Mucosa of rectum (tissue), 2 donors: ENCODE results near the gene ZNF516.

ENCODE experiments used
- H3K27ac ChIP-seq, 2 donors: one replicate each; pipeline ENCODE4 v1.7.0; 2013; ENCODE audit warnings: inconsistent platforms in 2 of 2, low read depth in 2 of 2, low read length in 2 of 2
- H3K27me3 ChIP-seq, 2 donors: one replicate each; pipeline ENCODE4 v1.7.0; 2013; ENCODE audit warnings: low read length in 2 of 2; ENCODE audit not compliant: control insufficient read depth in 2 of 2, insufficient read depth in 2 of 2
- H3K36me3 ChIP-seq, 2 donors: one replicate each; pipeline ENCODE4 v1.7.0; 2013; ENCODE audit warnings: low read length in 2 of 2; ENCODE audit not compliant: control insufficient read depth in 2 of 2, insufficient read depth in 2 of 2
- H3K4me1 ChIP-seq, 2 donors: one replicate each; pipeline ENCODE4 v1.7.0; 2013; ENCODE audit warnings: low read length in 2 of 2, mild to moderate bottlenecking in 1 of 2; ENCODE audit not compliant: control insufficient read depth in 2 of 2, insufficient read depth in 2 of 2
- H3K4me3 ChIP-seq, 2 donors: one replicate each; pipeline ENCODE4 v1.7.0; 2013; ENCODE audit warnings: low read length in 2 of 2
- H3K9ac ChIP-seq, 2 donors: one replicate each; pipeline ENCODE4 v1.7.0; 2013; ENCODE audit warnings: low read length in 2 of 2, low read depth in 1 of 2, mild to moderate bottlenecking in 1 of 2
- H3K9me3 ChIP-seq, 2 donors: one replicate each; pipeline ENCODE4 v1.7.0; 2013; ENCODE audit warnings: low read length in 2 of 2; ENCODE audit not compliant: control insufficient read depth in 2 of 2
- donor health status: healthy.
- donor health status: Normal muscosa, but diverticular disease.

ZNF516 gene

GRCh38 chr18:76441668-76442412 lies 53.2 kb downstream of the ZNF516 start:
- H3K4me3 ChIP-seq, result no peak overlapping the region

GRCh38 chr18:76441002-76441667 lies 53.9 kb downstream of the ZNF516 start:
- peaks cover 8 to 12% of the 10 kb centered on the region in 2 donors for H3K4me1 ChIP-seq
- H3K27me3 ChIP-seq, result no peaks in the 10 kb centered on the region
- H3K27ac ChIP-seq, result no peak overlapping the region
- H3K9me3 ChIP-seq, result no peaks in the 10 kb centered on the region
- H3K4me3 ChIP-seq, result no peak overlapping the region
- no peak overlapping the region for H3K9ac ChIP-seq
- peaks cover 17 to 21% of the 10 kb centered on the region in 2 donors for H3K36me3 ChIP-seq

More at GRCh38 chr18:76441668-76442412, 53.2 kb downstream of the ZNF516 start:
- Histone ChIP-seq H3K4me1 (peaks cover 9 to 12% of the 10 kb centered on the region in 2 donors), H3K9me3 (no peaks in the 10 kb centered on the region), H3K27me3 (no peaks in the 10 kb centered on the region), H3K27ac (no peak overlapping the region), H3K9ac (no peak overlapping the region), H3K36me3 (peaks cover 17 to 19% of the 10 kb centered on the region in 2 donors)

GRCh38 chr18:76437910-76438309 lies 57.1 kb downstream of the ZNF516 start:
- H3K4me3 ChIP-seq, result no peak overlapping the region
- no peaks in the 10 kb centered on the region for H3K27me3 ChIP-seq
- H3K36me3 ChIP-seq, result peaks cover 17 to 38% of the 10 kb centered on the region in 2 donors
- H3K9ac ChIP-seq, result no peak overlapping the region
- no peak overlapping the region for H3K27ac ChIP-seq
- no peaks in the 10 kb centered on the region for H3K4me1 ChIP-seq
- no peaks in the 10 kb centered on the region for H3K9me3 ChIP-seq

GRCh38 chr18:76437011-76437410 lies 58.0 kb downstream of the ZNF516 start:
- Histone ChIP-seq H3K4me1 (no peaks in the 10 kb centered on the region), H3K4me3 (no peak overlapping the region), H3K27ac (no peak overlapping the region), H3K36me3 (peaks cover 13 to 33% of the 10 kb centered on the region in 2 donors), H3K9ac (no peak overlapping the region), H3K27me3 (no peaks in the 10 kb centered on the region), H3K9me3 (no peaks in the 10 kb centered on the region)

GRCh38 chr18:76436342-76436741 lies 58.7 kb downstream of the ZNF516 start:
- no peaks in the 10 kb centered on the region for H3K9me3 ChIP-seq
- no peak overlapping the region for H3K4me3 ChIP-seq
- no peaks in the 10 kb centered on the region for H3K27me3 ChIP-seq
- H3K27ac ChIP-seq, result no peak overlapping the region
- no peak overlapping the region for H3K9ac ChIP-seq
- no peaks in the 10 kb centered on the region for H3K4me1 ChIP-seq
- H3K36me3 ChIP-seq, result peaks cover 9 to 30% of the 10 kb centered on the region in 2 donors

GRCh38 chr18:76435316-76435989 lies 59.6 kb downstream of the ZNF516 start:
- Histone ChIP-seq H3K4me1 (no peaks in the 10 kb centered on the region), H3K9ac (no peak overlapping the region), H3K27me3 (no peaks in the 10 kb centered on the region), H3K9me3 (no peaks in the 10 kb centered on the region), H3K36me3 (peaks cover 3 to 22% of the 10 kb centered on the region in 2 donors), H3K4me3 (no peak overlapping the region), H3K27ac (no peak overlapping the region)

- no peaks in the 10 kb centered on the region for H3K9me3 ChIP-seq
- no peak overlapping the region for H3K4me3 ChIP-seq
- H3K4me1 ChIP-seq, result no peaks in the 10 kb centered on the region
- H3K27ac ChIP-seq, result no peak overlapping the region
- H3K9ac ChIP-seq, result no peak overlapping the region
- H3K36me3 ChIP-seq, result peaks cover 0 to 22% of the 10 kb centered on the region in 2 donors
- H3K27me3 ChIP-seq, result no peaks in the 10 kb centered on the region
Measured at GRCh38 chr18:76434452-76434851, 60.6 kb downstream of the ZNF516 start.

GRCh38 chr18:76433788-76434187 lies 61.3 kb downstream of the ZNF516 start:
- Histone ChIP-seq H3K9me3 (no peaks in the 10 kb centered on the region), H3K27me3 (no peaks in the 10 kb centered on the region), H3K4me1 (no peaks in the 10 kb centered on the region), H3K27ac (no peak overlapping the region), H3K36me3 (peaks cover 0 to 22% of the 10 kb centered on the region in 2 donors), H3K9ac (no peak overlapping the region), H3K4me3 (no peak overlapping the region)

- Histone ChIP-seq H3K27me3 (no peaks in the 10 kb centered on the region), H3K27ac (no peak overlapping the region)
Measured at GRCh38 chr18:76432970-76433767, 61.9 kb downstream of the ZNF516 start.

More at GRCh38 chr18:76432970-76433767, 61.9 kb downstream of the ZNF516 start:
- peaks cover 0 to 22% of the 10 kb centered on the region in 2 donors for H3K36me3 ChIP-seq
- H3K9me3 ChIP-seq, result no peaks in the 10 kb centered on the region
- H3K4me1 ChIP-seq, result no peaks in the 10 kb centered on the region
- H3K9ac ChIP-seq, result no peak overlapping the region
- H3K4me3 ChIP-seq, result no peak overlapping the region
